Activated naive CD8-positive, alpha-beta T cell treated with anti-CD3 and anti-CD28 coated beads for 36 hours (primary cell): ENCODE results near the gene USP11. TPM values are rescaled to one million over a fixed set of nuclear protein-coding genes. Genes with fewer than 3 reads are reported as not detected.

Experiments used
- DNase-seq: peaks from one replicate; pipeline ENCODE4 v3.0.0; 2021
- H3K27ac Mint-ChIP-seq: one replicate; pipeline ENCODE4 v1.8.0; 2022; ENCODE audit warnings: mild to moderate bottlenecking, moderate library complexity, mixed read lengths
- H3K27me3 Mint-ChIP-seq: one replicate; pipeline ENCODE4 v1.8.0; 2022; ENCODE audit warnings: mild to moderate bottlenecking, mixed read lengths
- H3K36me3 Mint-ChIP-seq: one replicate; pipeline ENCODE4 v1.8.0; 2021; ENCODE audit warnings: mild to moderate bottlenecking, mixed read lengths
- H3K4me1 Mint-ChIP-seq: one replicate; pipeline ENCODE4 v1.8.0; 2021; ENCODE audit warnings: mixed read lengths
- H3K4me3 Mint-ChIP-seq: one replicate; pipeline ENCODE4 v1.8.0; 2022; ENCODE audit warnings: mild to moderate bottlenecking, moderate library complexity, mixed read lengths
- H3K9me3 Mint-ChIP-seq: one replicate; pipeline ENCODE4 v1.8.0; 2022; ENCODE audit warnings: mixed read lengths
- total RNA-seq, 2 experiments: library from RNA; stranded (reverse); gene quantifications; one replicate each; pipeline ENCODE4 v1.2.3, GENCODE V29; 2021

The USP11 gene
- total RNA-seq, 2 experiments from 2014 or later = 45.3 to 49.5 TPM

DNA sequence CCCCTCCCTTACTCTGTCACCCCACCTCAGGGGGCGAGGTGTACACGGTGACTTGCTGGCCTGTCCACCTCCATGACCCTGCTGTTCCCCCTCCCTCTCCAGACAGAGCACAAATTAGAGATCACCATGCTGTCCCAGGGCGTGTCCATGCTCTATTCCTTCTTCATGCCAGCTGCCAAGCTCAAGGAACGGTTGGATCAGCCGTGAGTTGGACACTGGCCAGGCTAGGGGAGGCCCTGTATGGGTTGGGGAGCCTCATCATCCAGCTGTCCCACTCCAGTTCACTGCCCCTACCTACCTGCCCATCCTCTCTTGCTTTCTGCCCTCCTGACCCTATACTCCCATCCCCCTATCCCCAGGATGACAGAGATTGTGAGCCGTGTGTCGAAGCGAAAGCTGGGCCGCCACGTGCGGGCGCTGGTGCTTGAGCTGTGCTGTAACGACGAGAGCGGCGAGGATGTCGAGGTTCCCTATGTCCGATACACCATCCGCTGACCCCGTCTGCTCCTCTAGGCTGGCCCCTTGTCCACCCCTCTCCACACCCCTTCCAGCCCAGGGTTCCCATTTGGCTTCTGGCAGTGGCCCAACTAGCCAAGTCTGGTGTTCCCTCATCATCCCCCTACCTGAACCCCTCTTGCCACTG is 18.3 kb upstream of the USP11 start:
- H3K4me3 Mint-ChIP-seq = no peak overlapping the region
- no peak for DNase-seq
- H3K9me3 Mint-ChIP-seq = no peaks in the 10 kb centered on the region
- H3K4me1 Mint-ChIP-seq = peaks cover 23% of the 10 kb centered on the region
- no peak overlapping the region for H3K27ac Mint-ChIP-seq
- H3K27me3 Mint-ChIP-seq = no peaks in the 10 kb centered on the region
- peaks cover 28% of the 10 kb centered on the region for H3K36me3 Mint-ChIP-seq

DNA sequence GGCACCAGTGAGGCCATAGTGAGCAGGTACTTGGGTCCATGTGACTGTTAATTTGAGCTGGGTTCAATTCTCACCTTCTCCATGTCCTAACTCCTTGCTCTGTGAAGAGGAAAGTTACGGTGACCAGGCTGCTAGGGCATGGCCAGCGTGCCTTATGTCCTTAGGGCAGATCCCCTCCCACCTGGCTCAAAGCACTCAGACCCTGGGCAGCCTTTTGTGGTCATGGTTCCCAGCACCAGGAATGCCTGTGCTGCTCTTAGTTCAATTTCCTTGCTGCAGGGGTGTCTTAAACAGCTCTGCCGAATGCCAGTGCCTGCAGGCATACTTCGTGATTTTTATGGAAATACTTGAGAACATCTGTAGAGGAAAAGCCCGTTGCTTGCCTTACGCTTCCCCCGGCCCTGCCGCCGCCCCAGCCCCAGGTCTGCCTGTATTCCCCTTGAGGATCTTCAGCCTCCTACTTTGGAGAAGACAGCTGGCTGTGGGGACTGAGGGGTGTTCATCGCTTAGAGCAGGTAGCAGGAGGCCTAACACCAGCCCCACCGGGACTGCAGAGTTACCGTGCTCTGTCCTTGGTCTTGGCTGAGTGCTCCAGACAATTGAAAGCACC is 17.4 kb upstream of the USP11 start:
- no peaks in the 10 kb centered on the region for H3K27me3 Mint-ChIP-seq
- DNase-seq = no peak
- no peaks in the 10 kb centered on the region for H3K9me3 Mint-ChIP-seq
- H3K4me1 Mint-ChIP-seq = peaks cover 30% of the 10 kb centered on the region
- H3K4me3 Mint-ChIP-seq = no peak overlapping the region
- H3K27ac Mint-ChIP-seq = no peak overlapping the region
- H3K36me3 Mint-ChIP-seq = peaks cover 37% of the 10 kb centered on the region

DNA sequence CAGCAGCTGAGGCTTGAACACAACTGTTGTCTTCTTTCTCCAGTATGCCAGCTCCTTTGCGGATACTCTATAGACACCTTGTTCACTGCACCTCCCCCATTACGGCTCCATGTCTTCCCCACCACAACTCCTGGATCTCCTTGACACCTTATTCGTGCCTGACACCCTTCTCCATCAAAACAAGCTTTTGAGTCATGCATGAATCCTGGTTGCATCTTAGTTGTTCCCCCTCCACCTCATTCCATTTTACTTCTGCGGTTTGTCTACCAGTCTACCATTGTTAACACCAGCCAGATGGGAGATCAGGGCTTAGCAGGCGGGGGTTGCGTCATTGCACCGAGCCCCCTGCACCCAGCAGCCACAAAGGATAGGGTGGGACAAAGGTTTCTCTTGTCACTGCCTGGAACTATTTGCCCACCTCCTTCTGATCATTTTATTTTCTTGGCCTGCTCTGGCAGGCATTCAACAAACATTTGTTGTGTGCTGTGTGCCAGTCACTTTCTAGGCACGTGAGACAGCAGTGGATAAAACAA is 16.4 kb upstream of the USP11 start:
- Mint-ChIP-seq H3K4me3 (peak overlapping the region; percentile 75), H3K4me1 (peaks cover 36% of the 10 kb centered on the region), H3K27ac (peak overlapping the region; percentile 98), H3K9me3 (no peaks in the 10 kb centered on the region), H3K27me3 (no peaks in the 10 kb centered on the region), H3K36me3 (peaks cover 40% of the 10 kb centered on the region)
- DNase-seq = no peak

DNA sequence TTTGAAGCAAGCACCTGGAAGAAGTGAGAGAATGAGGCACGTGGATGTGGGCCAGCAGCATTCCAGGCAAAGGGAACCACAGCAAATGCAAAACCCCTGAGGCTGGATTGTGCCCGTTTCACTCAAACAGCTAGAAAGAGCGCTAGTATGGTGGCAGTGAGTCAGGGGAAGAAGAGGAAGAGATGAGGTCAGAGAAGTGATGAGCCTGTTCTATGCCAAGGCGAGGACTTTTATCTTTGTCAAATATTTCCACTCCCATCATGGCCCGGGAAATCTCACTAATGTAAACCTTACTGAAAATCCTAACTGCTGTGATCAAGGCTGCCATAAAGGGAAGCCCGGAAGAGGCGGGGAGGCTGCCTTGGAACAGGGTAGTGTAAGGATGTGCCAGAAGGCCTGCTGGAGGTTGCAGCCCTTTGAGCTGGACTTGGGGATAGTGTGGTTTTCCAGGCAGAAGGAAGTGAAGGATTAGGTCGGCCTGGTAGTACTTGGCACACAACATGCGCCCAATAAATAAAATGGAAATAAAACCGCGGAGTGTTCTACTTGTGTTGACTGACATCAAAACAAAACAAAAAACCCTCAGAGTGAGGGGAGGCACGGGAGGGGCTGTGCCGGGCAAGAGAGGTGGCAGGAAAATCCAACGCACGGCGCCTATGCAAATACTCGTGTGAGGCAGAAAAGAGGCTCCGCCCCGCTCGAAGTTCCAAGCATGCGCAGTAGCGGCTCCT is 15.5 kb upstream of the USP11 start:
- Mint-ChIP-seq H3K27me3 (no peaks in the 10 kb centered on the region), H3K4me3 (peak overlapping the region; percentile 75), H3K27ac (peak overlapping the region; percentile 98), H3K36me3 (peaks cover 38% of the 10 kb centered on the region), H3K4me1 (peaks cover 41% of the 10 kb centered on the region), H3K9me3 (no peaks in the 10 kb centered on the region)
- DNase-seq = no peak

DNA sequence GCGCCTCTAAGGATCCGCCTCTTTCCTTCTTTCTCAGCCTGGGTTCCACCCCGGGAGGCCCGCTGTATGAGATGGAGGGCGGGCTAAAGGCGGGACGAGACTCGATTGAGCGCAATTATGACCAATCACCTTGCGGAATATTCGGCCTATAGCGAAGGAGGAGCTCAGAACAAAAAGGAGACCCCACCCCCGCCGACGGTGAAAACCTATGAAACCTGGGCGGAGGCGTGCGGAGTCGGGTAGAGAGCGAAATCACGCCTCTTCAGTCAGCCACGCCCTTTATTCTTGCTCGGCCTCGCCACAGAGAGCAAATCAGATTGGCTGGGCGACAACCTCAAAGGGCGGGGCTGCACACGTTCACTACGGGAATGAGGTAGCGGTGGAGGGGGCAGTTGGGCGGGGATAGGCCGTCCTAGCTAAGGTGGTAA is 14.9 kb upstream of the USP11 start:
- no peaks in the 10 kb centered on the region for H3K9me3 Mint-ChIP-seq
- no peaks in the 10 kb centered on the region for H3K27me3 Mint-ChIP-seq
- H3K27ac Mint-ChIP-seq = peak overlapping the region; percentile 98
- peak overlapping the region; percentile 88 for H3K4me3 Mint-ChIP-seq
- DNase-seq = peak; percentile 91
- H3K4me1 Mint-ChIP-seq = peaks cover 41% of the 10 kb centered on the region
- peaks cover 39% of the 10 kb centered on the region for H3K36me3 Mint-ChIP-seq

DNA sequence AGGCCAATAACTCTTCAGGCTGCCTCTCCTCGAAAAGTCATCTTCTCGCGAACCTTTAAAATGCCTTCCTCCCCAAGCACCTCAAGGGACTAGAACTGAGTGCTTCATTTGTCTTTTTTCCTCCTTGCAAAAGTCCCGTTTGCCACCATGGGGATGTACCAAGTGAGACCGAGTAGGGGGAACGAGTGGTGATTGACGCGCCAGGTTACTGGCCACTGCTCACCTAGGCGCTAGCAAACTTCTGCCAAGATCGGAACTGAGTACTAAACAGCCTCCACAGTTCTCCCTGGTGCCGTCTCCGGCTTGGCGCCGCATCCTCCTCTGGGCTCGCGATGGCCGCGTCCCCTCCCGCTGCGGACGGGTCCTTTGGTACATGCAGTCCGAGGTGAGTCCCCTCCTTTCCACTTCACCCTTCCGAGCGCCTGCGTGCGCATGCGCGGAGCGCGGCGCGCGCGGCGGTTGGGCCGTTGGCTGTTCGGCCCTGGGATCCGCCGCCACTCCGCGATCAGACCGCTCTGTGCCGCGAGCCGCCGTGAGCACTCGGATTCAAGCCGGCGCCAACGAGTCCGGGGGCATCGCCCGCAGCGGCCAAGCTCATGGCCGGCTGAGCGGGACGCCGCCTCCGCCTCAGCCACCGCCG is 14.4 kb upstream of the USP11 start, which contains the start of gene CDK16:
Gene CDK16, plus strand, starts transcription at position 402 of the 640 bp plus-strand sequence. CDS start 4,877 bp downstream, outside the sequence.
- peak; percentile 74 for DNase-seq
- Mint-ChIP-seq H3K4me3 (peak within 1 kb of the TSS; percentile 94), H3K27me3 (no peaks in the 10 kb centered on the region), H3K4me1 (peaks cover 41% of the 10 kb centered on the region), H3K9me3 (no peaks in the 10 kb centered on the region), H3K36me3 (peaks cover 39% of the 10 kb centered on the region), H3K27ac (peak within 1 kb of the TSS; percentile 98)

DNA sequence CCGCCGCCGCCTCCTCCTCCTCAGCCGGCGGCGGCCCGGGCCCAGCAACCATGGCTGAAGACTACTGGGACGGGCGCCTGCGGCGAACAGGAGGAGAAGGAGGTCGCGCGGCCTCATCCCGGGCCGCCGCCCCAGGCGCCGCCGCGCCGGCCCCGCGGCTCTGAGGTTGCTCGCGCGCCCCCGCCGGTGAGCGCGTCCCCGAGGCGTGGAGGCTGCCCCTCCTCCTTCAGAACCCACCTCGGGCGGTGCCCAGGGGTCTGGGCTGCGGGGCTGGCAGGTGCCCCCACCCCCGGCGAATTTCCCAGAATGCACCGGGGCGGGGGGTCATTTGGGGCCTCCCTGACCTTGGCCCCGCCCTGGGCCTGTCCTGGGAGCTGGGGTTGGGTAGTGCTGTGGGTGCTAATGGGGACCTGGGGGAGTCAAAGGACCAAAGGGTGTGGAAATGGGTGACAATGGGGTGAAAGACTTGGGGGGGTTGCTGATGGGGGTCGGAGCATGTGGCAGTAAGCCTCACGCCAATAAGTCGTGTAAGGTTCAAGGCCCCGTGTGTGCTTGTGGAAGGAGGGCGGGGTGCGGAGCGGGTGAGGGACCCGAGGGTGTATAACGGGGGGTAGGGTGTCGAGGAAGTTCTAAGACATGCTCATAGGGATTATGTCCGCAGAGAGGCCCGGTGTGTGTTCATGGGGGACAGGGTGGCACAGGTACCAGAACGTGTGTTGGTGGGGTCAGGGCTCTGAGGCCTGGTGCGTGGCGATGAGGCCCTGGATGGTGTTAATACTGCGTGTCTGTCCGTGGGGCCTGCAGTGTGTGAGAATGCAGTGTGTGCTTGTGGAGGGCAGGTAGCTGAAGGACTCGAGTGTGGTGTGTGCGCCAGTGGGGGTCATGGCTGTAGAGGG is 13.6 kb upstream of the USP11 start:
- H3K36me3 Mint-ChIP-seq = peaks cover 36% of the 10 kb centered on the region
- H3K4me3 Mint-ChIP-seq = peak overlapping the region; percentile 94

DNA sequence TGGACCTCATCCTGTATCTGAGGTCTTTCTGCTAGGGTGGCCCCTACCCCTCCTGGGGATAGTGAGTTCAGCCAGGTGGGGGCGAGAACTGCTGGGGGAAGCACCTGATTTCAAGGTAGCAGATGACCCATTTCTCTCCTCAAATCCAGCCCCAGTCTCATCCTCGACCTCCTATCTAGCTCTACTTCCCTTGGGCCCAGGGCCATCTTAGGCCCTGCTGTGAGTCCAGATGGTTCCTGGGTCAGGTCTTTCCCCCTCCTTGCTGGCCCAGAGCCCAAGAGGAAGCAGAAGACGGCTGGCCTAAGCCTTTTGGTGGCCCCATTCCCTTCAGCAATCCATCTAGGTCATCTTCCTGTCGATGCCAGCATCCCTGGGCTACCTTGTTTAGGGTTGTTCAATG is 11.1 kb upstream of the USP11 start:
- Mint-ChIP-seq H3K9me3 (no peaks in the 10 kb centered on the region), H3K4me1 (peaks cover 28% of the 10 kb centered on the region), H3K4me3 (no peak overlapping the region), H3K36me3 (peaks cover 24% of the 10 kb centered on the region), H3K27me3 (no peaks in the 10 kb centered on the region), H3K27ac (no peak overlapping the region)
- no peak for DNase-seq

More for the DNA sequence above, 13.6 kb upstream of the USP11 start:
- DNase-seq = peak; percentile 56
- Mint-ChIP-seq H3K4me1 (peaks cover 41% of the 10 kb centered on the region), H3K9me3 (no peaks in the 10 kb centered on the region), H3K27ac (peak overlapping the region; percentile 91), H3K27me3 (no peaks in the 10 kb centered on the region)

DNA sequence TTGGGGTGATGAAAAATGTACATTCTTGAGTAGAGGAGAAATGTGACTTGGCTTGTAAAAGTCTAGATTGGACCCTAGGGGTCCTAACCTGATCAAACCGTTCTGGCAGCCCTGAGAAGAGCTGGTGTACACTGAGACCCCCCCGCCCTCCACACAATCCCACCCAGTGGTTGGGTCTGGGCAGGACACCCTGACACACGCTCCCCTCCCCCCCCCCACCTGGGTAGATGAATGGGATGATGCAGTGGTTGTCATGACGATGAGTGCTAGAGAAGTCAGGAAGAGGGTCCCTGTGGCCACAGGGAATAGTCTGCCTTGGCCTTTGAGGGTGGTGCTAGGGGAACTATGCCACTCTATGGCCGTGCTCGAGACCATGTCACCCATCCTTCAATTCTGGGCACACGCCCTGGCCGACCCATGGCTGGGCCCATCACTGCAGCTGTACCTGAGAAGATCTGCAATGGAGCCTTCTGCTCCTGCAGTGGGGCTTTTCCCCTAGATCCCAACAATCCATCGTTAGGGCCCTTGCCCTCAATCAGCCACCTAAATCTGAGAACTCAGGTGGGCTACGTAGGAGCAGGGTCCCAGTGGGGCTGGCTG is 10.0 kb upstream of the USP11 start:
- DNase-seq = no peak
- no peaks in the 10 kb centered on the region for H3K9me3 Mint-ChIP-seq
- H3K4me1 Mint-ChIP-seq = peaks cover 20% of the 10 kb centered on the region
- H3K4me3 Mint-ChIP-seq = no peak overlapping the region
- no peaks in the 10 kb centered on the region for H3K27me3 Mint-ChIP-seq
- peaks cover 20% of the 10 kb centered on the region for H3K36me3 Mint-ChIP-seq
- no peak overlapping the region for H3K27ac Mint-ChIP-seq

DNA sequence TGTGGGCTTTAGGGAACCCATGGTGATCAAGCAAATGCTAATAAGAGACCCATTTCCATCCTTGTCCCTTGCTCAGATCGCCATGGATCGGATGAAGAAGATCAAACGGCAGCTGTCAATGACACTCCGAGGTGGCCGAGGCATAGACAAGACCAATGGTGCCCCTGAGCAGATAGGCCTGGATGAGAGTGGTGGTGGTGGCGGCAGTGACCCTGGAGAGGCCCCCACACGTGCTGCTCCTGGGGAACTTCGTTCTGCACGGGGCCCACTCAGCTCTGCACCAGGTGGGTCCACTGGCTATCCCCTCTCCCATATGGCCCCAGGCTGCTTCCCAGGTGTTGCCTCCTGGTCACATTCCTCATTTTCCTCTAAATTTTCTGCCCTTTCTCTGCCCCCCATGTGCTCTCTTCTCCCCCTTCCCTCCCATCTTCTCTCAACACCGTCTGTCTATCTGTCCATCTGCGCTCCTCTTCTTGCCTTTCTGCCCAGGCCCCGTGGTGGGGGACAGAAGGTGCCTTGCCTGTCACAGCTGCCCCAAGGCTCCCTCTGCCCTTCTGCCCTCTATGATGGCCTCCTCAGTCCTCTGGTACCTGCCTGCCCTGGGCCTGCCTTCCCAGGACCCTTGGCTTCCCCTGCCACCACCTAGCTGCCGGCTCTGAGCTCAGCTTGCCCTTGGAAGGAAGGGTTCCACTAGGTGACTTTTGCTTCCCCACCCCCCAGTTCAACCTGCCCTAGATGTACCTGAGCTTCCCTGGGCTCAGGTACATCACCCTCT is 9.1 kb upstream of the USP11 start:
- Mint-ChIP-seq H3K27me3 (no peaks in the 10 kb centered on the region), H3K36me3 (peaks cover 20% of the 10 kb centered on the region), H3K4me1 (peaks cover 20% of the 10 kb centered on the region), H3K27ac (no peak overlapping the region), H3K4me3 (no peak overlapping the region), H3K9me3 (no peaks in the 10 kb centered on the region)
- no peak for DNase-seq

DNA sequence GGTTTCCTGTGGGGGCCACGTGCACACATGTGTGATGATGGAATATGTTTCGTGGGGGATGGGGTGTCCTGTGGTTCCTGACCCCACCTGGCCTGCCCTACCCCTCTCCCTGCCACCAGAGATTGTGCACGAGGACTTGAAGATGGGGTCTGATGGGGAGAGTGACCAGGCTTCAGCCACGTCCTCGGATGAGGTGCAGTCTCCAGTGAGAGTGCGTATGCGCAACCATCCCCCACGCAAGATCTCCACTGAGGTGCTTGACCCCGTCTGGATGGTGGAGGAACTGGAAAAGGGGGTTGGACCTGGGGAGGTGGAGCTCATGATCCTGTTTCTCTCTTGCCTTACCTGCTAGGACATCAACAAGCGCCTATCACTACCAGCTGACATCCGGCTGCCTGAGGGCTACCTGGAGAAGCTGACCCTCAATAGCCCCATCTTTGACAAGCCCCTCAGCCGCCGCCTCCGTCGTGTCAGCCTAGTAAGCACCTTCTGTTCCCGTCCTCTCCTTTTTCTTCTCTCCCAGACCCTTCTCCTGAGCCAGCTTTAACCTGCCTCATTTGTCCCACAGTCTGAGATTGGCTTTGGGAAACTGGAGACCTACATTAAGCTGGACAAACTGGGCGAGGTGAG is 8.4 kb upstream of the USP11 start:
- peaks cover 17% of the 10 kb centered on the region for H3K36me3 Mint-ChIP-seq

DNA sequence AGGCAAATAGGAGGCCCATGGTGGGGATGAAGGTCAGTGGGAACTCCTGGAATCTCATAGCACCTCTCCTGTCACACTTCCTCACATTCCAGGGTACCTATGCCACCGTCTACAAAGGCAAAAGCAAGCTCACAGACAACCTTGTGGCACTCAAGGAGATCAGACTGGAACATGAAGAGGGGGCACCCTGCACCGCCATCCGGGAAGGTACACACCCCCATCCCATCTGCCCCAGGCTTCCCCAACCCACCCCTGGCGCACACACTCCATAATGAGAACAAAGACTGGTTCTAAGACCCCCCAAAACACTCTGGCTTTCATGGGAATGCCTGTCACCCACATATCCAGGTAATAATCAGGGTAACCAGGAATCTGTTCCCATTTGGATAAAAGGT is 7.9 kb upstream of the USP11 start:
- Mint-ChIP-seq H3K27me3 (no peaks in the 10 kb centered on the region), H3K4me1 (peaks cover 16% of the 10 kb centered on the region), H3K4me3 (no peak overlapping the region), H3K27ac (no peak overlapping the region), H3K36me3 (peaks cover 15% of the 10 kb centered on the region), H3K9me3 (no peaks in the 10 kb centered on the region)
- DNase-seq = no peak

More for the DNA sequence above, 8.4 kb upstream of the USP11 start:
- Mint-ChIP-seq H3K27ac (no peak overlapping the region), H3K4me3 (no peak overlapping the region), H3K9me3 (no peaks in the 10 kb centered on the region), H3K27me3 (no peaks in the 10 kb centered on the region), H3K4me1 (peaks cover 18% of the 10 kb centered on the region)
- DNase-seq = no peak

DNA sequence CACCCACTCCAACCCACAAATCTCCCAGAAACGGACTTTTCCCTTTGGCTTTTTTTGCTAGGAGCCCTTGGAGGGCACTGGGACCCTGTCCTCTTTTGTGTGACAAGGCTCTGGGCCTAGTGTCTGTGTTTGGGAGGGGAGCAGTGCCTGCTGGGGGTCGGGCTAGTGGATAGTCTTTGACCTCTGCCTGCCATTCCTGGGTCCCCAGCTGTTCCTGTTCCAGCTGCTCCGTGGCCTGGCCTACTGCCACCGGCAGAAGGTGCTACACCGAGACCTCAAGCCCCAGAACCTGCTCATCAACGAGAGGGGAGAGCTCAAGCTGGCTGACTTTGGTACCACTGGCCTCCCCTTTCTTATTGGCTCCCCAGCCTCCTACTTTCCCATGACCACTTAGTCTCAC is 6.7 kb upstream of the USP11 start:
- H3K36me3 Mint-ChIP-seq = peaks cover 9% of the 10 kb centered on the region

More for the DNA sequence above, 6.7 kb upstream of the USP11 start:
- H3K4me1 Mint-ChIP-seq = peaks cover 4% of the 10 kb centered on the region
- no peaks in the 10 kb centered on the region for H3K27me3 Mint-ChIP-seq
- no peak overlapping the region for H3K4me3 Mint-ChIP-seq
- no peak for DNase-seq
- H3K27ac Mint-ChIP-seq = no peak overlapping the region
- H3K9me3 Mint-ChIP-seq = no peaks in the 10 kb centered on the region
